Ishikawa (cell line): ENCODE measurements around the gene FZR1.

ENCODE experiments used
- CEBPB ChIP-seq: IDR thresholded peaks from 2 replicates; pipeline ENCODE4 v1.6.1; 2012
- CREB1 ChIP-seq: IDR thresholded peaks from 2 replicates; pipeline ENCODE4 v1.6.1; 2012; ENCODE audit warnings: low read depth
- EGR1 ChIP-seq: IDR thresholded peaks from 2 replicates; pipeline ENCODE4 v1.6.1; 2012
- EP300 ChIP-seq: IDR thresholded peaks from 2 replicates; pipeline ENCODE4 v1.6.1; 2012; ENCODE audit warnings: borderline replicate concordance
- FOXM1 ChIP-seq: IDR thresholded peaks from 2 replicates; pipeline ENCODE4 v1.6.1; 2012; ENCODE audit warnings: low read depth, borderline replicate concordance
- MAX ChIP-seq: IDR thresholded peaks from 2 replicates; pipeline ENCODE4 v1.6.1; 2012
- NFIC ChIP-seq: IDR thresholded peaks from 2 replicates; pipeline ENCODE4 v1.6.1; 2012
- RAD21 ChIP-seq: IDR thresholded peaks from 2 replicates; pipeline ENCODE4 v1.6.1; 2012; ENCODE audit warnings: low read depth
- REST ChIP-seq: IDR thresholded peaks from 2 replicates; pipeline ENCODE4 v1.6.1; 2012; ENCODE audit warnings: low read depth, mild to moderate bottlenecking
- TAF1 ChIP-seq: IDR thresholded peaks from 2 replicates; pipeline ENCODE4 v1.6.1; 2012; ENCODE audit warnings: low read depth, mild to moderate bottlenecking
- TCF12 ChIP-seq: IDR thresholded peaks from 2 replicates; pipeline ENCODE4 v1.6.1; 2012; ENCODE audit warnings: low read depth
- TEAD4 ChIP-seq: IDR thresholded peaks from 2 replicates; pipeline ENCODE4 v1.6.1; 2012
- YY1 ChIP-seq: IDR thresholded peaks from 2 replicates; pipeline ENCODE4 v1.6.1; 2012; ENCODE audit warnings: low read depth
- ZBTB7A ChIP-seq: IDR thresholded peaks from 2 replicates; pipeline ENCODE4 v1.6.1; 2012; ENCODE audit warnings: low read depth
- TF ChIP-seq, protein P1 (sequence below): IDR thresholded peaks from 2 replicates; pipeline ENCODE4 v1.6.1; 2012

The FZR1 gene

DNA sequence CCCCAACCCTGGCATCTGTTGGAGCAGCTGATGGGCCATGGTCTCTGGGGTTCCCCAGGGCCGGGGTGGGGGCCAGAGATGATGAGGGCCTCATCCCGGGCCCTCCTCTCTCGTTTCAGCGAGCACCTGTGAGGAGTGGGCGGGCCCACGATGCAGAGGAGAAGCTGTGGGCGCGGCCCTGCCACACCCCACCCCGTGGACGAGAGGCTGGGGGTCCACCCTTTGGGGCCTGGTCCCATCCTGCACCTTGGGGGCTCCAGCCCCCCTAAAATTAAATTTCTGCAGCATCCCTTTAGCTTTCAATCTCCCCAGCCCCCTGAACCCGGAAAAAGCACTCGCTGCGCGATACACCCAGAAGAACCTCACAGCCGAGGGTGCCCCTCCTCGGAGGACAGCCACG lies 72.3 kb downstream of the FZR1 start:
- no peak for TF ChIP-seq TCF12
- no peak for TF ChIP-seq REST

DNA sequence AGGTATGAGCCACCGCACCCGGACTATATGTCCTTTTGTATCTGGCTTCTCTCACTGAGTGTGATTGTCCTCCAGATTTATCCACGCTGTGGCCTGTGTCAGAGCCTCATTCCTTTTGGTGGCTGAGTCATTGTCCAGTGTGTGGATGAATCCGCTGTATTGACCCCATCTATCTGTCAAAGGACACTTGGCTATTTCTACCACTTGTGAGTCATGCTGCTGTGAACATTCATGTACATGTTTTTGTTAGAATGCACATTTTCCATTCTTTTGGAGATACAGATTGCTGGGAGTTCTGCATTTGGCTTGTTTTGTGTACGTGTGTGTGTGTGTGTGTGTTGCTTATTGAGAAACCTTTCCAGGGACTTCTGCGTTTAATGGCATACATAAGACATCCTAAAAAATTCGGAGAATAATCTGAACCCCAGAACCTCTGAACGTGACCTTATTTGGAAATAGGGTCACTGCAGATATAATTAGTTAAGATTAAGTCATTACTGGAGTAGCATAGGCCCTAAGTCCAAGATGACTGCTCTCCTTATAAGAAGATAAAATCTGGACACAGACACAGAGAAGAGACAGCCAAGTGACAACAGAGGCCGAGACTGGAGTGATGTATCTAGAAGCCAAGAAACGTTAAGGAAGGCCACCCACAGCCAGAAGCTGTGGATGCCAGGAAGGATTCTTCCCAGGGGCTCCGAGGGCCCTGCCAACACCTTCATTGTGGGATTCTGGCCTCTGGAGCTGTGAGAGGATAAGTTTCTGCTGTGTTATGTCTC lies 74.2 kb downstream of the FZR1 start:
- no peak for TF ChIP-seq NFIC
- no peak for TF ChIP-seq EP300
- TF ChIP-seq TCF12: no peak
- TF ChIP-seq YY1: no peak
- TF ChIP-seq MAX: no peak
- TF ChIP-seq FOXM1: no peak
- no peak for TF ChIP-seq CREB1
- TF ChIP-seq ZBTB7A: no peak
- TF ChIP-seq REST: no peak
- no peak for TF ChIP-seq TAF1
- TF ChIP-seq CEBPB: no peak
- no peak for TF ChIP-seq RAD21

DNA sequence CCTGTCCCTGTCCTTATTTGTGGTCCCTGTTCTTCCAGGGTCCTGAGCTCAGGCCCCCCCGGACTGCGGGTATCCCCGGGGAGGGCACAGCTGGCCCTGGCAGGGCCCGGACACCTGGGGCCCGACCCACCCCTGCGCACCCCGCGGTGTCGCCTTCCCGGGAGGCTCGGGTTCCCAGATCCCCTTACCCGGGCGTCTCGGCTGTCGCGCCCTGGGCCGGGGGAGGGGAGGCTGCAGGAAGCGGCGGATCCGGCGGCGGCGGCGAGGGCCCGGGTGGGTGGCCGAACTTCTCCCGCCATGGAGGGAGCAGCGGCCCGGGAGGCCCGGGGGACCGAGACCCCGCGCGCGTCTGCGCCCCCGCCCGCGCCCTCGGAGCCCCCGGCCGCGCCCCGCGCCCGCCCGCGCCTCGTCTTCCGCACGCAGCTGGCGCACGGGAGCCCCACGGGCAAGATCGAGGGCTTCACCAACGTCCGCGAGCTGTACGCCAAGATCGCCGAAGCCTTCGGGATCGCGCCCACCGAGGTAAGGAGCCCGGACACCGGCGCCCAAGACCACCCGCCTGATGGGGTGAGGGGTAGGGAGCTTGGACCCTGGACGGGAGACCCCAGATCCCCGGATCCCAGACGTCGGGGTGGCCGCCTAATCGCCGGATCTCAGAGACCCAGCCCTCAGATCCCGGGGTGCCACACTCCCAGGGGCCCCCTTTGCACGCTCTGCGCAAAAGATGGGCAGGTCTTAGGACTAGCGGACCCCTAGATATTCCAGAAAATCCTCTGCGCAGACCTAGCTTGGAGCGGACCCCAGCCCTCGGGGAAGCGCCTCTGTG lies 79.4 kb downstream of the FZR1 start, which contains the start of gene GIPC3:
GIPC3 (plus strand) TSS at position 178 of the 826 bp plus-strand sequence; CDS start at position 298, 120 bp downstream.
- TF ChIP-seq RAD21 (no peak), EGR1 (no peak), TCF12 (no peak), REST (no peak), YY1 (no peak), TAF1 (no peak), ZBTB7A (no peak), TEAD4 (no peak), NFIC (no peak), CEBPB (no peak), MAX (no peak), EP300 (no peak), CREB1 (no peak), FOXM1 (no peak)
- TF ChIP-seq, protein P1, sequence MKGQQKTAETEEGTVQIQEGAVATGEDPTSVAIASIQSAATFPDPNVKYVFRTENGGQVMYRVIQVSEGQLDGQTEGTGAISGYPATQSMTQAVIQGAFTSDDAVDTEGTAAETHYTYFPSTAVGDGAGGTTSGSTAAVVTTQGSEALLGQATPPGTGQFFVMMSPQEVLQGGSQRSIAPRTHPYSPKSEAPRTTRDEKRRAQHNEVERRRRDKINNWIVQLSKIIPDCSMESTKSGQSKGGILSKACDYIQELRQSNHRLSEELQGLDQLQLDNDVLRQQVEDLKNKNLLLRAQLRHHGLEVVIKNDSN: no peak

DNA sequence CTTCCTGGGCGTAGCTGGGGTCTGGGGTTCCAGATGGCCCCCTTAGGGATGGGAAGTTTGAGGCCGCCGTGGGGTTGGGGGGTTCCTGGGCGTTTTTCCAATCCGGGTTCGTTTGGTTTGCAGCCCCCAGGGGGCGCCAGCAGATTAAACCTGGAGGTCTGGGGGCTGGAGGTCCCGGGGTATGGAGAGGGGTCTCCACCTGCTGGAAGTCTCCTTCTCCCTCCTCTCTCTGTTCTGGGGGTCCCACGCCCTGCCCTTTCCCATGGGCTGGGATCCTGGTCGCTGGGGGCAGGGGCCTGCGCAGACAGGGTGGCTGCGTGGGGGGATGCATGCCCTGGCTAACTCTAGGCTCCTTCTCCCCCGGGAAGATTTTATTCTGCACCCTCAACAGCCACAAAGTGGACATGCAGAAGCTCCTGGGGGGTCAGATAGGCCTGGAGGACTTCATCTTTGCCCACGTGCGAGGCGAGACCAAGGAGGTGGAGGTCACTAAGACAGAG lies 80.1 kb downstream of the FZR1 start:
- no peak for TF ChIP-seq TCF12
- TF ChIP-seq ZBTB7A: peak; percentile 94
- TF ChIP-seq RAD21: peak; percentile 60
